ENCODE measurements around the gene CCDC174.

Gene CCDC174

GRCh38 chr3:14617508-14618023 is 34.0 kb upstream of the CCDC174 start:
- no peak overlapping the region for H3K4me3 ChIP-seq (ENCODE audit: low read depth, low read length)
- H3K36me3 ChIP-seq (ENCODE audit: control insufficient read depth, insufficient read depth, low read length) = no peaks in the 10 kb centered on the region
- H3K4me2 ChIP-seq (ENCODE audit: low read length) = no peak overlapping the region
- no peak for TF ChIP-seq CTCF (IDR thresholded peaks at IDR 0.05)
- no peaks in the 10 kb centered on the region for H3K4me1 ChIP-seq
- H3K27ac ChIP-seq = no peak overlapping the region
- no peaks in the 10 kb centered on the region for H3K9me3 ChIP-seq (ENCODE audit: control insufficient read depth, low read length)
- H3K79me2 ChIP-seq = no peaks in the 10 kb centered on the region
- no peaks in the 10 kb centered on the region for H3K27me3 ChIP-seq (ENCODE audit: control insufficient read depth, insufficient read depth, low read length)
- no peak overlapping the region for H2AFZ ChIP-seq
- no peak overlapping the region for H3K9ac ChIP-seq

- H3K79me2 ChIP-seq = no peaks in the 10 kb centered on the region
- no peak overlapping the region for H3K9ac ChIP-seq
- H3K27ac ChIP-seq = no peak overlapping the region
- no peak overlapping the region for H3K4me2 ChIP-seq (ENCODE audit: low read length)
- H3K4me1 ChIP-seq = peaks cover 3% of the 10 kb centered on the region
- no peaks in the 10 kb centered on the region for H3K27me3 ChIP-seq (ENCODE audit: control insufficient read depth, insufficient read depth, low read length)
- H3K9me3 ChIP-seq (ENCODE audit: control insufficient read depth, low read length) = no peaks in the 10 kb centered on the region
- no peak for TF ChIP-seq CTCF (IDR thresholded peaks at IDR 0.05)
- no peak overlapping the region for H3K4me3 ChIP-seq (ENCODE audit: low read depth, low read length)
- no peaks in the 10 kb centered on the region for H3K36me3 ChIP-seq (ENCODE audit: control insufficient read depth, insufficient read depth, low read length)
- H2AFZ ChIP-seq = no peak overlapping the region
Measured at GRCh38 chr3:14619605-14620004, 32.0 kb upstream of the CCDC174 start.

- H3K4me1 ChIP-seq = peaks cover 3% of the 10 kb centered on the region
- TF ChIP-seq CTCF (IDR thresholded peaks at IDR 0.05) = no peak
- H3K27me3 ChIP-seq (ENCODE audit: control insufficient read depth, insufficient read depth, low read length) = no peaks in the 10 kb centered on the region
Measured at GRCh38 chr3:14620512-14620911, 31.1 kb upstream of the CCDC174 start.

GRCh38 chr3:14621093-14621492 is 30.5 kb upstream of the CCDC174 start:
- H3K36me3 ChIP-seq (ENCODE audit: control insufficient read depth, insufficient read depth, low read length) = no peaks in the 10 kb centered on the region
- no peaks in the 10 kb centered on the region for H3K9me3 ChIP-seq (ENCODE audit: control insufficient read depth, low read length)
- no peaks in the 10 kb centered on the region for H3K79me2 ChIP-seq
- no peaks in the 10 kb centered on the region for H3K27me3 ChIP-seq (ENCODE audit: control insufficient read depth, insufficient read depth, low read length)
- no peak overlapping the region for H3K27ac ChIP-seq
- H3K9ac ChIP-seq = no peak overlapping the region
- H2AFZ ChIP-seq = no peak overlapping the region
- no peak overlapping the region for H3K4me3 ChIP-seq (ENCODE audit: low read depth, low read length)
- H3K4me2 ChIP-seq (ENCODE audit: low read length) = no peak overlapping the region
- TF ChIP-seq CTCF (IDR thresholded peaks at IDR 0.05) = no peak
- peaks cover 3% of the 10 kb centered on the region for H3K4me1 ChIP-seq

More at GRCh38 chr3:14620512-14620911, 31.1 kb upstream of the CCDC174 start:
- Histone ChIP-seq H3K9ac (no peak overlapping the region), H3K4me2 (ENCODE audit: low read length) (no peak overlapping the region), H3K79me2 (no peaks in the 10 kb centered on the region), H3K4me3 (ENCODE audit: low read depth, low read length) (no peak overlapping the region), H3K9me3 (ENCODE audit: control insufficient read depth, low read length) (no peaks in the 10 kb centered on the region), H3K36me3 (ENCODE audit: control insufficient read depth, insufficient read depth, low read length) (no peaks in the 10 kb centered on the region), H3K27ac (no peak overlapping the region), H2AFZ (no peak overlapping the region)

GRCh38 chr3:14622368-14622767 is 29.2 kb upstream of the CCDC174 start:
- H2AFZ ChIP-seq = no peak overlapping the region
- TF ChIP-seq CTCF (IDR thresholded peaks at IDR 0.05) = no peak
- H3K4me2 ChIP-seq (ENCODE audit: low read length) = no peak overlapping the region
- no peak overlapping the region for H3K4me3 ChIP-seq (ENCODE audit: low read depth, low read length)
- H3K9me3 ChIP-seq (ENCODE audit: control insufficient read depth, low read length) = no peaks in the 10 kb centered on the region
- no peaks in the 10 kb centered on the region for H3K36me3 ChIP-seq (ENCODE audit: control insufficient read depth, insufficient read depth, low read length)
- H3K9ac ChIP-seq = no peak overlapping the region
- H3K27ac ChIP-seq = no peak overlapping the region
- H3K27me3 ChIP-seq (ENCODE audit: control insufficient read depth, insufficient read depth, low read length) = no peaks in the 10 kb centered on the region
- H3K4me1 ChIP-seq = peaks cover 3% of the 10 kb centered on the region
- H3K79me2 ChIP-seq = no peaks in the 10 kb centered on the region
